ENCODE results near the gene SYPL2. TPM values are rescaled to one million over a fixed set of nuclear protein-coding genes. Genes with fewer than 3 reads are reported as not detected.

SYPL2 gene
- total and polyA plus RNA-seq, 7 donors: 35.3 to 203 (median 125) TPM

GRCh38 chr1:109490934-109491302, 24.6 kb downstream of the SYPL2 start:
- Histone ChIP-seq H3K9me3 (no peaks in the 10 kb centered on the region), H3K27me3 (ENCODE audit: insufficient read depth in 3 of 3, low read length in 2 of 3) (no peaks in the 10 kb centered on the region), H3K4me1 (peaks cover 28% of the 10 kb centered on the region), H3K36me3 (ENCODE audit: insufficient read depth in 1 of 2, low read depth in 1 of 2) (peaks cover 0 to 68% of the 10 kb centered on the region in 2 donors), H3K4me3 (no peak overlapping the region), H3K27ac (peak overlapping the region; percentile 42)
- intact Hi-C loops (cut with DNase I): loop anchor here in 1 of 2 donors (5.0 kb wide), 1 partner anchor 69 kb away; no protein-coding TSS in a partner anchor
- 47 to 69% (median 54%) methylated on average over 11 of the region's 11 CpGs for WGBS, 3 donors
- ATAC-seq (peak in 1 of 4 donors; percentile 1), DNase-seq (no peak)
- no peak for TF ChIP-seq CTCF (IDR thresholded peaks at IDR 0.05)

GRCh38 chr1:109491372-109491771, 25.0 kb downstream of the SYPL2 start:
- TF ChIP-seq CTCF (IDR thresholded peaks at IDR 0.05): no peak
- H3K27ac ChIP-seq: peak overlapping the region; percentile 42

GRCh38 chr1:109492779-109493178, 26.4 kb downstream of the SYPL2 start:
- DNase-seq: no peak
- WGBS, 3 donors: 43 to 52% (median 51%) methylated on average over 4 of the region's 4 CpGs
- intact Hi-C loops (cut with DNase I): loop anchor here in 1 of 2 donors (5.0 kb wide), 1 partner anchor 70 kb away; no protein-coding TSS in a partner anchor
- Histone ChIP-seq H3K4me1 (peaks cover 28% of the 10 kb centered on the region), H3K27ac (peak overlapping the region; percentile 36), H3K27me3 (ENCODE audit: insufficient read depth in 3 of 3, low read length in 2 of 3) (no peaks in the 10 kb centered on the region), H3K9me3 (no peaks in the 10 kb centered on the region), H3K36me3 (ENCODE audit: insufficient read depth in 1 of 2, low read depth in 1 of 2) (peaks cover 0 to 68% of the 10 kb centered on the region in 2 donors), H3K4me3 (no peak overlapping the region)
- ATAC-seq: no peak
- TF ChIP-seq CTCF (IDR thresholded peaks at IDR 0.05): no peak

More at GRCh38 chr1:109491372-109491771, 25.0 kb downstream of the SYPL2 start:
- Histone ChIP-seq H3K4me1 (peaks cover 28% of the 10 kb centered on the region), H3K36me3 (ENCODE audit: insufficient read depth in 1 of 2, low read depth in 1 of 2) (peaks cover 0 to 68% of the 10 kb centered on the region in 2 donors), H3K9me3 (no peaks in the 10 kb centered on the region), H3K27me3 (ENCODE audit: insufficient read depth in 3 of 3, low read length in 2 of 3) (no peaks in the 10 kb centered on the region), H3K4me3 (no peak overlapping the region)
- DNase-seq: no peak
- WGBS, 3 donors: 86 to 91% (median 87%) methylated on average over 8 of the region's 8 CpGs
- no peak for ATAC-seq
- intact Hi-C loops (cut with DNase I): loop anchor here in 1 of 2 donors (5.0 kb wide), 1 partner anchor 69 kb away; no protein-coding TSS in a partner anchor

DNA sequence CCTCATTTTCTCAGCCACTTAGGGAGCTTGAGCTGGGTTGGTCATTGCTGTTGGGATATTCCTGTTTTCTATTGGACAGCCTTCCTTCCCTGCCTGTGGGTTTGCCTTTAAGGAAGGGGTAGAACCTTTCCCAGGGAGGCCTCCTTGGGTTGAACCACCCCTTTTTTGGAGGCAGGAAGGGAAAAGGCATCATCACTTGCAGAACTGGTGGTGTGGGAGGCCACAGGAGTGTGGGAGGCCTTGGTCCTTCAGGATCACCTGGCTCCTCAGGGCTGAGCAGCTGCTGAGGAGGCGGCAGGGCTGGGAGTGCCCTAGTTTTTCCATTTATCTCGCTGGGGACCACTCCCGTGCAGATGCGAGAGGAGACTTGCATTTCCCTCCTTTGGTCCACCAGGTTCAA, 26.9 kb downstream of the SYPL2 start:
- 53 to 64% (median 61%) methylated on average over 4 of the region's 4 CpGs for WGBS, 3 donors
- Histone ChIP-seq H3K27me3 (ENCODE audit: insufficient read depth in 3 of 3, low read length in 2 of 3) (no peaks in the 10 kb centered on the region), H3K4me1 (peaks cover 28% of the 10 kb centered on the region)

More for the DNA sequence above, 26.9 kb downstream of the SYPL2 start:
- no peak for TF ChIP-seq CTCF (IDR thresholded peaks at IDR 0.05)
- Histone ChIP-seq H3K36me3 (ENCODE audit: insufficient read depth in 1 of 2, low read depth in 1 of 2) (peaks cover 0 to 68% of the 10 kb centered on the region in 2 donors), H3K9me3 (no peaks in the 10 kb centered on the region), H3K4me3 (no peak overlapping the region), H3K27ac (peak overlapping the region; percentile 77)
- ATAC-seq (no peak), DNase-seq (no peak)
- intact Hi-C loops (cut with DNase I): loop anchor here in 1 of 2 donors (5.0 kb wide), 1 partner anchor 71 kb away; no protein-coding TSS in a partner anchor

All from psoas muscle (tissue), 8 donors.